LNCAP (cell line): Measurements from ENCODE around the gene ZFYVE21.

Source experiments
- CTCF ChIP-seq: fragments of 450-650 bp; IDR thresholded peaks from 2 replicates; pipeline ENCODE4 v1.5.1; 2017; ENCODE audit warnings: mild to moderate bottlenecking

The ZFYVE21 gene

GRCh38 chr14:103740991-103741689, 25.5 kb downstream of the ZFYVE21 start:
- no peak for TF ChIP-seq CTCF

- TF ChIP-seq CTCF = no peak
These were observed 26.3 kb downstream of the ZFYVE21 start for GRCh38 chr14:103741876-103742275.

GRCh38 chr14:103742499-103743255, 27.1 kb downstream of the ZFYVE21 start:
- no peak for TF ChIP-seq CTCF

GRCh38 chr14:103743691-103744090, 28.1 kb downstream of the ZFYVE21 start:
- no peak for TF ChIP-seq CTCF

- no peak for TF ChIP-seq CTCF
These were observed 29.2 kb downstream of the ZFYVE21 start for GRCh38 chr14:103744621-103745395.

GRCh38 chr14:103745424-103745823, 29.8 kb downstream of the ZFYVE21 start:
- TF ChIP-seq CTCF = no peak

- TF ChIP-seq CTCF = no peak
These were observed 31.1 kb downstream of the ZFYVE21 start for GRCh38 chr14:103746701-103747100.
